Esophagus squamous epithelium (tissue), 5 donors: ENCODE measurements around the gene HUS1. TPM values are rescaled to one million over a fixed set of nuclear protein-coding genes. Genes with fewer than 3 reads are reported as not detected.
"Not testable (repeated sequence)": the region's sequence is repeated elsewhere in the genome, so short reads cannot be mapped to it uniquely, and the experiment has no call there.

Source experiments
- DNase-seq: peaks from one replicate; lab custom pipeline; 2025; lab: John Stamatoyannopoulos, UW
- H3K27ac ChIP-seq, 4 donors: fragments of 200-600 bp; sonication (generic); one replicate each; pipeline ENCODE4 v1.5.1; 2016 to 2019; ENCODE audit warnings: mild to moderate bottlenecking in 1 of 4
- H3K27me3 ChIP-seq, 4 donors: fragments of 200-600 bp; sonication (generic); 1 replicate in 3 of 4; 2 replicates in 1 of 4; pipeline versions ENCODE4 v1.5.1 to v1.6.0; 2017 to 2021; ENCODE audit warnings: antibody characterized with exemption in 1 of 4
- H3K36me3 ChIP-seq, 3 donors: fragments of 200-600 bp; sonication (generic); one replicate each; pipeline ENCODE4 v1.5.1; 2016 to 2019
- H3K4me1 ChIP-seq, 3 donors: fragments of 200-600 bp; sonication (generic); one replicate each; pipeline ENCODE4 v1.5.1; 2017 to 2019
- H3K4me3 ChIP-seq, 4 donors: fragments of 200-600 bp; sonication (generic); 1 replicate in 3 of 4; 2 replicates in 1 of 4; pipeline ENCODE4 v1.5.1; 2016 to 2019; ENCODE audit warnings: mild to moderate bottlenecking in 2 of 4, moderate library complexity in 1 of 4
- H3K9me3 ChIP-seq, 3 donors: fragments of 200-600 bp; sonication (generic); one replicate each; pipeline ENCODE4 v1.5.1; 2016 to 2019
- CTCF ChIP-seq, 6 experiments: fragments of 450-650 bp in 4 of 6; fragments of 200-600 bp in 2 of 6; sonication (generic) in 2 of 6; IDR thresholded peaks; one replicate each; pipeline ENCODE4 v1.5.1; 2016 to 2019; ENCODE audit warnings: antibody characterized with exemption in 6 of 6, mild to moderate bottlenecking in 4 of 6, moderate library complexity in 4 of 6
- POLR2A ChIP-seq, 4 donors: fragments of 450-650 bp; IDR thresholded peaks; one replicate each; pipeline ENCODE4 v1.6.1; 2017; ENCODE audit warnings: antibody characterized with exemption in 4 of 4, mild to moderate bottlenecking in 4 of 4, moderate library complexity in 3 of 4
- WGBS, 2 donors: methylation state at CpG; one replicate each; pipeline ENCODE4 v1.1.5; 2018; 5-methylcytosine and 5-hydroxymethylcytosine counted together
- intact Hi-C: fragments of 100-400 bp; cut with DNase I; formaldehyde crosslinking; loops from one replicate; pipeline ENCODE4 v1.15.0; 2022
- total RNA-seq, 4 donors: library from RNA; depleted of rRNA; stranded (reverse); fragments of >200 nt; gene quantifications; one replicate each; pipeline ENCODE4 v1.1.0, GENCODE V29; 2016
- donor health status: DM: yes; HTN: yes; CAD: no.

Gene HUS1
- total RNA-seq, 4 donors from 2014 or later: 15.2 to 31.6 (median 24.0) TPM

GRCh38 chr7:47982610-47983009 is 3.2 kb upstream of the HUS1 start:
- Histone ChIP-seq H3K4me3 (no peak overlapping the region), H3K27me3 (no peaks in the 10 kb centered on the region), H3K9me3 (no peaks in the 10 kb centered on the region), H3K4me1 (peaks cover 0 to 19% (median 9%) of the 10 kb centered on the region in 3 donors), H3K27ac (no peak overlapping the region), H3K36me3 (peaks cover 0 to 9% (median 0%) of the 10 kb centered on the region in 3 donors)
- 33 to 42% methylated on average over 2 of the region's 2 CpGs for WGBS, 2 donors
- DNase-seq: no peak
- intact Hi-C loops: no loop called here
- TF ChIP-seq CTCF (IDR thresholded peaks at IDR 0.05) (no peak), POLR2A (IDR thresholded peaks at IDR 0.05) (no peak)

GRCh38 chr7:47980648-47981047 is 1.2 kb upstream of the HUS1 start:
- intact Hi-C loops: not testable (repeated sequence)
- 100% methylated on average over 1 to 4 of the region's 5 CpGs for WGBS, 2 donors

GRCh38 chr7:47979832-47980181 is 392 bp upstream of the HUS1 start:
- H3K27me3 ChIP-seq: no peaks in the 10 kb centered on the region
- DNase-seq: no peak
- 23 to 29% methylated on average over 7 of the region's 7 CpGs for WGBS, 2 donors
- peak overlapping the region; percentile 55 to 94 (median 73) for H3K4me3 ChIP-seq
- peak overlapping the region; percentile 87 to 96 (median 91) for H3K27ac ChIP-seq
- peaks cover 0 to 26% (median 9%) of the 10 kb centered on the region in 3 donors for H3K4me1 ChIP-seq
- intact Hi-C loops: no loop called here
- peaks cover 3 to 37% (median 18%) of the 10 kb centered on the region in 3 donors for H3K36me3 ChIP-seq
- TF ChIP-seq POLR2A (IDR thresholded peaks at IDR 0.05) (no peak), CTCF (IDR thresholded peaks at IDR 0.05) (no peak)
- no peaks in the 10 kb centered on the region for H3K9me3 ChIP-seq

More at GRCh38 chr7:47980648-47981047, 1.2 kb upstream of the HUS1 start:
- not testable (repeated sequence) for H3K27ac ChIP-seq, H3K9me3 ChIP-seq, H3K27me3 ChIP-seq, DNase-seq, H3K4me3 ChIP-seq
- H3K4me1 ChIP-seq: peaks cover 0 to 26% (median 9%) of the 10 kb centered on the region in 3 donors
- H3K36me3 ChIP-seq: peaks cover 0 to 28% (median 17%) of the 10 kb centered on the region in 3 donors

DNA sequence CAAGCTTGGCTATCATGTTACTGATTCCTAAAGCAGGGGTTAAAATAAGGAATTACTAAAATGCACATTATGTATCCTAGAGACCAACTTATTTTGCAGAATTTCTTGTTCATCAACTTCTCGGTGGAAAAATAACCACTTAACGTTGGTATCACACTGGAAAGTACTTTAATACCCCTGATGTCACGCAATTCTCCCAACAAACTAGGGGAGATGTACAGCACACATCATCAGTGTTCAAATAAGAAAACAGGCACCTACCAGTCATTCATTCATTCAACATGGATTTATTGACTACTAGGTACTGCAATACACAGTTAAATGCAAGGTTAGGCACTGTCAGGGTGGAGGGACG is 648 bp downstream of the HUS1 start:
- DNase-seq: no peak
- no peaks in the 10 kb centered on the region for H3K9me3 ChIP-seq
- H3K4me3 ChIP-seq: peak overlapping the region; percentile 55 to 94 (median 73)
- TF ChIP-seq POLR2A (IDR thresholded peaks at IDR 0.05) (no peak), CTCF (IDR thresholded peaks at IDR 0.05) (no peak)
- peaks cover 0 to 26% (median 9%) of the 10 kb centered on the region in 3 donors for H3K4me1 ChIP-seq
- intact Hi-C loops: no loop called here
- WGBS, 2 donors: 1 to 4% methylated on average over 4 of the region's 4 CpGs
- H3K36me3 ChIP-seq: peaks cover 9 to 47% (median 28%) of the 10 kb centered on the region in 3 donors
- H3K27ac ChIP-seq: peak overlapping the region; percentile 87 to 96 (median 91)
- H3K27me3 ChIP-seq: no peaks in the 10 kb centered on the region

GRCh38 chr7:47973739-47974138 is 5.7 kb downstream of the HUS1 start:
- no peak for DNase-seq
- no peak for TF ChIP-seq POLR2A (IDR thresholded peaks at IDR 0.05)
- TF ChIP-seq CTCF (IDR thresholded peaks at IDR 0.05): no peak
- intact Hi-C loops: no loop called here
- Histone ChIP-seq H3K27ac (no peak overlapping the region), H3K9me3 (no peaks in the 10 kb centered on the region), H3K4me1 (peaks cover 4 to 36% (median 18%) of the 10 kb centered on the region in 3 donors), H3K36me3 (peaks cover 9 to 81% (median 35%) of the 10 kb centered on the region in 3 donors), H3K27me3 (no peaks in the 10 kb centered on the region), H3K4me3 (no peak overlapping the region)
- 59 to 75% methylated on average over 1 of the region's 1 CpG for WGBS, 2 donors

DNA sequence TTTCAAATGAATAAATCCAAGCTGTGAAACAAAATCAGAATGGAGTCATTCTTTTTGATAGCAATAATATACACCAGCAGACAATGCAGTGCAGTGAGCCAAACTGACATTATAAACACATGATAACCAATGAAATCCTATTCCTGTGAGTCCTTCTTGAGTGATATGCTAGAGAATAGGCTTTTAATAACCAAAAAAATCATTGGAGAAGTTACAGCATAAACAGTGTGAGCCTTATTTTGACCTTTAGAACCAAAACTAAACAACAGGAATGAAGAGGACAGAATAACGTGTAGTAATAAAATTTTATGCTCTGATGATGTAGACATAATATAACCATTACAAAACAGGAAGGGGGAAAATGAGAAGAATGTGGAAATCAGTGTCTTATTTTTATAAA is 8.7 kb downstream of the HUS1 start:
- peaks cover 24 to 84% (median 48%) of the 10 kb centered on the region in 3 donors for H3K36me3 ChIP-seq
- no peaks in the 10 kb centered on the region for H3K27me3 ChIP-seq
- H3K4me3 ChIP-seq: no peak overlapping the region
- H3K4me1 ChIP-seq: peaks cover 4 to 18% (median 10%) of the 10 kb centered on the region in 3 donors
- no peak for TF ChIP-seq CTCF (IDR thresholded peaks at IDR 0.05)
- no peak for TF ChIP-seq POLR2A (IDR thresholded peaks at IDR 0.05)
- intact Hi-C loops: no loop called here
- no peaks in the 10 kb centered on the region for H3K9me3 ChIP-seq
- peak overlapping the region; percentile 46 to 67 (median 61) for H3K27ac ChIP-seq
- no peak for DNase-seq
- 33 to 52% methylated on average over 1 of the region's 1 CpG for WGBS, 2 donors
